ENCODE measurements around the gene HSPB6. TPM values are rescaled to one million over a fixed set of nuclear protein-coding genes. Genes with fewer than 3 reads are reported as not detected.

HSPB6 gene
- total RNA-seq, 1 experiment from 2014 or later, result 0.71 TPM

DNA sequence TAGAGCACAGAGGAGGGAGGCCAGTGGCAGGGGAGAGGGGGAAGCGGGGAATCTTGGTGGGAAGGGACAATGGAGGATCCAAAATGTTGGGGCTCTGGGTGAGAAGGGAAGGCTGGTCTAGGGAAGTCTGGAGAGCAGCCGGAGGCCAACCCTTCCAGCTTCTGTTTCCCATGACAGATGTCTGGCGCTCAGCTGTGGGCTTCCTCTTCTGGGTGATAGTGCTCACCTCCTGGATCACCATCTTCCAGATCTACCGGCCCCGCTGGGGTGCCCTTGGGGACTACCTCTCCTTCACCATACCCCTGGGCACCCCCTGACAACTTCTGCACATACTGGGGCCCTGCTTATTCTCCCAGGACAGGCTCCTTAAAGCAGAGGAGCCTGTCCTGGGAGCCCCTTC is 10.3 kb downstream of the HSPB6 start:
- H3K27me3 Mint-ChIP-seq (ENCODE audit: unreplicated experiment), result no peaks in the 10 kb centered on the region
- H3K36me3 Mint-ChIP-seq (ENCODE audit: insufficient read depth, unreplicated experiment), result peaks cover 60% of the 10 kb centered on the region
- H3K27ac Mint-ChIP-seq (ENCODE audit: unreplicated experiment), result peak overlapping the region; percentile 100
- DNase-seq, result no peak
- peaks cover 45% of the 10 kb centered on the region for H3K4me1 Mint-ChIP-seq (ENCODE audit: low read depth, unreplicated experiment)
- H3K4me3 Mint-ChIP-seq (ENCODE audit: low read depth, unreplicated experiment), result peak overlapping the region; percentile 96
- intact Hi-C loops (cut with micrococcal nuclease; ENCODE audit: unreplicated experiment), result loop anchor here (10.0 kb wide), 1 partner anchor 188 kb away; the partner anchor contains the start of gene LRFN3
- TF ChIP-seq CTCF (IDR thresholded peaks at IDR 0.05; ENCODE audit: unreplicated experiment), result no peak
- H3K9me3 Mint-ChIP-seq (ENCODE audit: low read depth, unreplicated experiment), result no peaks in the 10 kb centered on the region
- no TSS peak for BruUV-seq (replicated peaks)
- CTCF ChIA-PET, result interaction anchor here (0.7 kb wide), 1 partner anchor 59 kb away, joined by 3 read pairs; no protein-coding TSS in a partner anchor

DNA sequence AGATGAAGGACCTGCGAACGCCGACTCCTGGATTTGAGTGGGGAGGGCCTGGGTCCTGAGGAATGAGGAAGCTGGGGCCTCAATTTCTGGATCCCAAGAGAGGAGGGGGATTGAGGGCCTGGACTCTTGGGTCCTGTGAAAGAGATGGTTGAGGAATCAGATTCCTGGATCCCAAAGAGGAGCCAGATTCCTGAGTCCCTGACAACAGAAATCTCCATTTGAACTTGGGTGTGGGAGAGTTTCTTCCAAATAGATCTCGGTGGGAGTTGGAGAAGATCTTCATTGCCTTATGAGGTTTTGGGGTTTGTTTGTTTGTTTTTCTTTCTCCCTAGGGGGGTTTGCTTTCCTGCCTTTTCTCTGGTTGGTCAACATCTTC is 10.8 kb downstream of the HSPB6 start:
- peak overlapping the region; percentile 100 for H3K27ac Mint-ChIP-seq (ENCODE audit: unreplicated experiment)
- BruUV-seq (replicated peaks), result no TSS peak
- no peaks in the 10 kb centered on the region for H3K27me3 Mint-ChIP-seq (ENCODE audit: unreplicated experiment)
- peaks cover 45% of the 10 kb centered on the region for H3K4me1 Mint-ChIP-seq (ENCODE audit: low read depth, unreplicated experiment)
- TF ChIP-seq CTCF (IDR thresholded peaks at IDR 0.05; ENCODE audit: unreplicated experiment), result no peak
- peak overlapping the region; percentile 96 for H3K4me3 Mint-ChIP-seq (ENCODE audit: low read depth, unreplicated experiment)
- no peak for DNase-seq
- no peaks in the 10 kb centered on the region for H3K9me3 Mint-ChIP-seq (ENCODE audit: low read depth, unreplicated experiment)
- peaks cover 62% of the 10 kb centered on the region for H3K36me3 Mint-ChIP-seq (ENCODE audit: insufficient read depth, unreplicated experiment)
- CTCF ChIA-PET, result interaction anchor here (0.6 to 1.9 kb wide), 5 partner anchors 32 to 284 kb away, joined by 3 to 13 read pairs (median 3); partner anchors contain the start of genes COX6B1 and KIRREL2
- intact Hi-C loops (cut with micrococcal nuclease; ENCODE audit: unreplicated experiment), result loop anchor here (10.0 kb wide), 1 partner anchor 189 kb away; the partner anchor contains the start of gene LRFN3

DNA sequence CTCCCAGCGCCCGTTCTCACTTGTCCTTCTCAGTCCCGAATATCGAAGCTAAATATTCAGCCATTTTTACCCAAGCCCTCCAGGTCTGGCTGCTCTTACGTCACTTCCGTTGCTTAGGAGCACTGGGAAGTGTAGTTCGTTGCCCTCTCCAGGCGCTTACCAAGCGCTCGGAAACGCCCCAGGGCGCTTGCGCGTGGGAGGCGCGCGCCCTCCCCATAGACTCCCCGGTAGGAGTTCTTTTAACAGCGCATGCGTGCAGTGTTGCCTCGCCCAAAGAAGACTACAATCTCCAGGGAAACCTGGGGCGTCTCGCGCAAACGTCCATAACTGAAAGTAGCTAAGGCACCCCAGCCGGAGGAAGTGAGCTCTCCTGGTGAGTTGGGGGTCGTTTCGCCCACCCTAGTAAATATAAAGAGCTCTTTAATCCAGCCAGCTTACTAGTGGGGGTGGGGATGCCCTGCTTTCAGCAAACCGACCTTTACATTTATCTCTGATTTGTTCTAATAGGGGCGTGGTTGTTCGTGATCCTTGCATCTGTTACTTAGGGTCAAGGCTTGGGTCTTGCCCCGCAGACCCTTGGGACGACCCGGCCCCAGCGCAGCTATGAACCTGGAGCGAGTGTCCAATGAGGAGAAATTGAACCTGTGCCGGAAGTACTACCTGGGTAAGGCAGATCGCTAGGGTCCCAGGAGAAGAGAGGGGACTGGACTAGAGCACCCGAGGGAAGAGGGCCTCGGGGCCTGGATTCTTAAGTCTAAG is 11.3 kb downstream of the HSPB6 start, which contains the start of the genes PSENEN and U2AF1L4:
TSS of gene PSENEN (plus strand) at position 324 of the 759 bp plus-strand sequence. CDS start at position 604, 280 bp downstream.
TSS of gene U2AF1L4 (minus strand) at position 91 of the 759 bp plus-strand sequence. CDS start at position 64, 27 bp downstream.
- BruUV-seq (replicated peaks), result TSS peak; percentile 77
- peaks cover 68% of the 10 kb centered on the region for H3K36me3 Mint-ChIP-seq (ENCODE audit: insufficient read depth, unreplicated experiment)
- no peaks in the 10 kb centered on the region for H3K9me3 Mint-ChIP-seq (ENCODE audit: low read depth, unreplicated experiment)
- CTCF ChIA-PET, result interaction anchor here (0.6 to 1.9 kb wide), 8 partner anchors 33 to 690 kb away, joined by 3 to 13 read pairs (median 6); partner anchors contain the start of genes COX6B1 and KIRREL2
- intact Hi-C loops (cut with micrococcal nuclease; ENCODE audit: unreplicated experiment), result loop anchor here (10.0 kb wide), 1 partner anchor 189 kb away; the partner anchor contains the start of gene LRFN3
- no peak for TF ChIP-seq CTCF (IDR thresholded peaks at IDR 0.05; ENCODE audit: unreplicated experiment)
- peak within 1 kb of the TSS; percentile 100 for H3K27ac Mint-ChIP-seq (ENCODE audit: unreplicated experiment)
- DNase-seq, result peak; percentile 97
- peak within 1 kb of the TSS; percentile 96 for H3K4me3 Mint-ChIP-seq (ENCODE audit: low read depth, unreplicated experiment)
- peaks cover 51% of the 10 kb centered on the region for H3K4me1 Mint-ChIP-seq (ENCODE audit: low read depth, unreplicated experiment)
- no peaks in the 10 kb centered on the region for H3K27me3 Mint-ChIP-seq (ENCODE audit: unreplicated experiment)

- intact Hi-C loops (cut with micrococcal nuclease; ENCODE audit: unreplicated experiment), result loop anchor here (10.0 kb wide), 1 partner anchor 190 kb away; the partner anchor contains the start of gene LRFN3
- peak; percentile 98 for DNase-seq
- Mint-ChIP-seq H3K4me1 (ENCODE audit: low read depth, unreplicated experiment) (peaks cover 46% of the 10 kb centered on the region), H3K27me3 (ENCODE audit: unreplicated experiment) (no peaks in the 10 kb centered on the region), H3K36me3 (ENCODE audit: insufficient read depth, unreplicated experiment) (peaks cover 74% of the 10 kb centered on the region), H3K27ac (ENCODE audit: unreplicated experiment) (peak overlapping the region; percentile 100), H3K4me3 (ENCODE audit: low read depth, unreplicated experiment) (peak overlapping the region; percentile 96), H3K9me3 (ENCODE audit: low read depth, unreplicated experiment) (no peaks in the 10 kb centered on the region)
- CTCF ChIA-PET, result interaction anchor here (0.5 to 1.9 kb wide), 10 partner anchors 75 to 689 kb away, joined by 3 to 11 read pairs (median 4); partner anchors contain the start of genes APLP1, COX6B1 and KIRREL2
- TF ChIP-seq CTCF (IDR thresholded peaks at IDR 0.05; ENCODE audit: unreplicated experiment), result peak; percentile 28
- TSS peak; percentile 86 for BruUV-seq (replicated peaks)
Measured at GRCh38 chr19:35744430-35745327, 12.2 kb downstream of the HSPB6 start.
